ENCODE measurements around the gene WEE2. TPM values are rescaled to one million over a fixed set of nuclear protein-coding genes. Genes with fewer than 3 reads are reported as not detected.

Gene WEE2
- total RNA-seq, 1 experiment from 2014 or later: not detected

DNA sequence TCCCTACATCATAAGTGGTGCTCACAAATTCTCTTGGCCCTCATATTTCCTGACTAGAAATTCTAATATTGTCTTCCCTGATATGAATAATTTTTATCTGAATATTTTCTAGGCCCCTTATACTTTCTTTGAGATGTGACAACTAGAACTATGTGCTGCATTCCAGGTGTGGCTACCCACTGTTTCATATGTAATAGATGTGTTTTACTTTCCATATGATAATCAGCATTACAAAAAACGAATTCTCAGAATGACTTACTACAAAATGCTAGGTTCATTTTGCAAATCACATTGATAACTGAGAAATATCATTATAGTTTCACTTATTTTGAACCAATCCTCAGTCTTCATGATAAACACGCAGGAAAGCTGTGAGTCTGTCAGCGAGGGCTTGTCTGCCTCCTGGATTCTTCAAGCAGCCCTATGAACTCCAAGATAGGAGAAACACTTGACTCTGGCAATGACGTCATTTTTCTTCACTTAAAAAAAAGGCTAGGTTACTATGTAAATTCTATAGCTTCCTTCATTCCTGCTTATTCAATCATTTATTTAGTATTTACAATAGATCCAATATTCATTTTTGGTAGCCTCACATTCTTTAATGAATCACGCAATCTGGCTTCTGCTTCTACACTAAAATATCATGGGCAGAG is 4.6 kb downstream of the WEE2 start:
- ChIA-PET CTCF (interaction anchor here (1.9 kb wide), 1 partner anchor 10 kb away, joined by 4 read pairs; no protein-coding TSS in a partner anchor), POLR2A (no interaction called here)
- no TSS peak for BruUV-seq (replicated peaks)
- intact Hi-C loops (cut with micrococcal nuclease): no loop called here
- H3K4me3 Mint-ChIP-seq (ENCODE audit: unreplicated experiment): no peak overlapping the region
- no peak for DNase-seq (ENCODE audit: unreplicated experiment)
- no peaks in the 10 kb centered on the region for H3K36me3 Mint-ChIP-seq (ENCODE audit: insufficient read depth, unreplicated experiment)
- TF ChIP-seq, protein P1, sequence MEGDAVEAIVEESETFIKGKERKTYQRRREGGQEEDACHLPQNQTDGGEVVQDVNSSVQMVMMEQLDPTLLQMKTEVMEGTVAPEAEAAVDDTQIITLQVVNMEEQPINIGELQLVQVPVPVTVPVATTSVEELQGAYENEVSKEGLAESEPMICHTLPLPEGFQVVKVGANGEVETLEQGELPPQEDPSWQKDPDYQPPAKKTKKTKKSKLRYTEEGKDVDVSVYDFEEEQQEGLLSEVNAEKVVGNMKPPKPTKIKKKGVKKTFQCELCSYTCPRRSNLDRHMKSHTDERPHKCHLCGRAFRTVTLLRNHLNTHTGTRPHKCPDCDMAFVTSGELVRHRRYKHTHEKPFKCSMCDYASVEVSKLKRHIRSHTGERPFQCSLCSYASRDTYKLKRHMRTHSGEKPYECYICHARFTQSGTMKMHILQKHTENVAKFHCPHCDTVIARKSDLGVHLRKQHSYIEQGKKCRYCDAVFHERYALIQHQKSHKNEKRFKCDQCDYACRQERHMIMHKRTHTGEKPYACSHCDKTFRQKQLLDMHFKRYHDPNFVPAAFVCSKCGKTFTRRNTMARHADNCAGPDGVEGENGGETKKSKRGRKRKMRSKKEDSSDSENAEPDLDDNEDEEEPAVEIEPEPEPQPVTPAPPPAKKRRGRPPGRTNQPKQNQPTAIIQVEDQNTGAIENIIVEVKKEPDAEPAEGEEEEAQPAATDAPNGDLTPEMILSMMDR (IDR thresholded peaks at IDR 0.05; ENCODE audit: unreplicated experiment): no peak
- no peak overlapping the region for H3K27ac Mint-ChIP-seq (ENCODE audit: low read depth, unreplicated experiment)
- H3K4me1 Mint-ChIP-seq (ENCODE audit: insufficient read depth, unreplicated experiment): no peaks in the 10 kb centered on the region
- H3K27me3 Mint-ChIP-seq (ENCODE audit: insufficient read depth, unreplicated experiment): no peaks in the 10 kb centered on the region
- no peaks in the 10 kb centered on the region for H3K9me3 Mint-ChIP-seq (ENCODE audit: unreplicated experiment)

DNA sequence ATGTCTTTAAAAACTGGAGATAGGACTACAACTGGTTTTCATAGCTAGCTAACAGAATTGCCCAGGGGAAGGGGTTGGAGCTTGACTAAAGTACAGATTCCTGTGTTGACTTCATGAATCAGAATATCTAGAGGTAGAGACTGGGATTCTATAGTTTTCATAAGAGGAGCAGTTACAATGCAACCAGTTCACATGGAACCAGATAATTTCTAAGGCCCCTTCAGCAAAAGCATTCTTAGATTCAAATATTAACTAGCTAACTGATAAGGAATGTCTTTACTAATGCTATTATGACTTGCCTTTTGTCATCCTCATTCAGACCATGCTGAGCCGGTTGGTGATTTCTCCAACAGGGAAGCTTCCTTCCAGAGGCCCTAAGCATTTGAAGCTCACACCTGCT is 5.7 kb downstream of the WEE2 start:
- POLR2A ChIA-PET: interaction anchor here (0.8 kb wide), 1 partner anchor 11 kb away, joined by 3 read pairs; no protein-coding TSS in a partner anchor
- Mint-ChIP-seq H3K36me3 (ENCODE audit: insufficient read depth, unreplicated experiment) (no peaks in the 10 kb centered on the region), H3K27ac (ENCODE audit: low read depth, unreplicated experiment) (no peak overlapping the region), H3K9me3 (ENCODE audit: unreplicated experiment) (no peaks in the 10 kb centered on the region), H3K4me1 (ENCODE audit: insufficient read depth, unreplicated experiment) (no peaks in the 10 kb centered on the region), H3K27me3 (ENCODE audit: insufficient read depth, unreplicated experiment) (no peaks in the 10 kb centered on the region), H3K4me3 (ENCODE audit: unreplicated experiment) (no peak overlapping the region)
- no TSS peak for BruUV-seq (replicated peaks)
- intact Hi-C loops (cut with micrococcal nuclease): no loop called here
- TF ChIP-seq, protein P1 (IDR thresholded peaks at IDR 0.05; ENCODE audit: unreplicated experiment): no peak
- CTCF ChIA-PET: interaction anchor here (0.7 to 1.9 kb wide), 3 partner anchors 9 to 70 kb away, joined by 3 to 4 read pairs (median 3); no protein-coding TSS in a partner anchor
- no peak for DNase-seq (ENCODE audit: unreplicated experiment)

DNA sequence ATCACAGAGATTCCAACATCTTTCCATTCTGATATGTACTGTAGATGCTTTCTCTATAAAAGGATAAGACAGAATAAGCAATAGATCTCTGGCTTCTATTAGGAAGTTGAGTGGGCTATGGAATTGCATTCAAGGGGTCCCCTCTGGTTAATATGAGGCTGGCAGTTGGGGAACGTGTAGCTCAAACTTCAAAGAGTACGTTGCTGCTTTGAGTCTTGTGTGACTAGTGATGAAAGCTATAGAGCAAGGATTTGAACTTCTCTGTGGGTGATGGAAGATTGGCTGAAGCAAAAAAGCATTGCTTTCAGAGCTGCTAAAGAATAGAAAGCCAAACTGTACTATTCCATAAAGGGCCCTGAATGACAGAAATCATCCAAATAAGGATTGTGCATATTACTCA is 6.4 kb downstream of the WEE2 start:
- ChIA-PET CTCF (interaction anchor here (1.9 kb wide), 1 partner anchor 8 kb away, joined by 4 read pairs; no protein-coding TSS in a partner anchor), POLR2A (interaction anchor here (1.1 kb wide), 1 partner anchor 27 kb away, joined by 3 read pairs; no protein-coding TSS in a partner anchor)
- TF ChIP-seq, protein P1 (IDR thresholded peaks at IDR 0.05; ENCODE audit: unreplicated experiment): no peak
- no peak overlapping the region for H3K4me3 Mint-ChIP-seq (ENCODE audit: unreplicated experiment)
- H3K27me3 Mint-ChIP-seq (ENCODE audit: insufficient read depth, unreplicated experiment): no peaks in the 10 kb centered on the region
- no peaks in the 10 kb centered on the region for H3K9me3 Mint-ChIP-seq (ENCODE audit: unreplicated experiment)
- no TSS peak for BruUV-seq (replicated peaks)
- no peak for DNase-seq (ENCODE audit: unreplicated experiment)
- H3K4me1 Mint-ChIP-seq (ENCODE audit: insufficient read depth, unreplicated experiment): no peaks in the 10 kb centered on the region
- H3K36me3 Mint-ChIP-seq (ENCODE audit: insufficient read depth, unreplicated experiment): no peaks in the 10 kb centered on the region
- no peak overlapping the region for H3K27ac Mint-ChIP-seq (ENCODE audit: low read depth, unreplicated experiment)
- intact Hi-C loops (cut with micrococcal nuclease): no loop called here

DNA sequence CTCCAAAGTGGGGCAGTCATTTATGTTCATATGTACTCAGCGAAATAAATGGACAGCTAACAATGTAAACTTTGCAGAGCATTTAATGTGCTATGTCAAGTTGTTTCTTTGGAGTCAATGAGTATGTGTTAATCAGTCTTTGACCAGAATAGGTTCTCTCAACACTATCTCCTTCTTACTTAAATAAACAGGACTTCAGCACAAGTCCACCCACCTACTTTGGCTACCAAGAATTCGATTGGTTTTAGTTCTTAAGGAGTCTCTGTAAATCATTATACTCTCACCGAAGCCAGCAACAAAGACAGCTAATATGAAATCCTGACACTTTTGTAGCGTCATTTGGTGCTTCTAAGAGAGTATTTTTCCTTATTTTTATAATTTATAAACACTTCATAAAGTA is 6.9 kb downstream of the WEE2 start:
- ChIA-PET POLR2A (interaction anchor here (1.1 kb wide), 1 partner anchor 27 kb away, joined by 3 read pairs; no protein-coding TSS in a partner anchor), CTCF (interaction anchor here (0.6 to 0.9 kb wide), 2 partner anchors 10 to 22 kb away, joined by 3 read pairs; no protein-coding TSS in a partner anchor)
- no peak for DNase-seq (ENCODE audit: unreplicated experiment)
- Mint-ChIP-seq H3K36me3 (ENCODE audit: insufficient read depth, unreplicated experiment) (no peaks in the 10 kb centered on the region), H3K9me3 (ENCODE audit: unreplicated experiment) (no peaks in the 10 kb centered on the region), H3K4me3 (ENCODE audit: unreplicated experiment) (no peak overlapping the region), H3K27ac (ENCODE audit: low read depth, unreplicated experiment) (no peak overlapping the region), H3K27me3 (ENCODE audit: insufficient read depth, unreplicated experiment) (no peaks in the 10 kb centered on the region), H3K4me1 (ENCODE audit: insufficient read depth, unreplicated experiment) (no peaks in the 10 kb centered on the region)
- TF ChIP-seq, protein P1 (IDR thresholded peaks at IDR 0.05; ENCODE audit: unreplicated experiment): no peak
- intact Hi-C loops (cut with micrococcal nuclease): no loop called here
- no TSS peak for BruUV-seq (replicated peaks)
